ENCODE measurements around the gene MRGPRG. TPM values are rescaled to one million over a fixed set of nuclear protein-coding genes. Genes with fewer than 3 reads are reported as not detected.

Gene MRGPRG
- total and polyA plus RNA-seq, 9 of the 15 experiments (the other 6 are each of a cell fraction or from before 2014, with no cell fraction given): not detected

DNA sequence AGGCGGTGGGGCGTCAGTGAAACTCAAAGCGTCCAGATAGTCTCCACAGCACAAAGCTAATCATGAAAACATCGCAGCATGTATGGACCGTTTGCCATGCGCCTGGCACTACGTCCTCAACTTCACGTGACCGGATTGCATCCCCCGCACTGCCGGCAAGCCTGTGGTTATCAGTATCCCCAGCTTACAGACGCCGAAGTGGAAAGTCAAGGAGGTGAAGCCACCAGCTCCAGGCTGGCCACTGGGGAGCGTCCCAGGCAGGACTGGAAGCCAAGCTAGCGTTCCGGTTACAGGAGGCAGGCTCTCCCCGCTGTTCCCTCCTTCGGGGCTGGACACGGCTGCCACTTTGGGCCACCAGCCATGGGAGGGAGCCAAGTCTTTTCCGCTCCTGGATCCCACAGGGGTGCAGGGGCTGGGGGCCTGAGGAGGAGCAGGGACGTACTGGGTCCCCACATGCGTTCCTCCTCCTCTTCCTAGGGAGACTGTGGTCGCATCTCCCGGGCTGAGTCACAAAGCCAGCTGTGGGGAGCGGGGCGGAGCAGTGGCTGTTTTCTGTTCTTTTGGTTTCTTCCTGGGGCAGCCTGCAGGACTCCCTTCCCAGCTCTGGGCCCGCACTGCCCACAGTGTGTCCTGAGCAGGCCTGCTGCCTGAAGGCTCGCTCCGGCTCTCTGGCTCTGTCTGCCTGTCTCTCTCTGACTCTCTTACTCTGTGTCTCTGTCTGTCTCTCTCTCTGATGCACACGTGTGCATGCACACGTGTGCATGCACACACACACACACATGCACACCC, 49.2 kb downstream of the MRGPRG start (continued):
- TF ChIP-seq RUNX1 (IDR thresholded peaks at IDR 0.05; ENCODE audit: low read depth): no peak
- TF ChIP-seq ILK (tag; IDR thresholded peaks at IDR 0.05; ENCODE audit: borderline replicate concordance, low read depth): no peak
- TF ChIP-seq, protein P1, sequence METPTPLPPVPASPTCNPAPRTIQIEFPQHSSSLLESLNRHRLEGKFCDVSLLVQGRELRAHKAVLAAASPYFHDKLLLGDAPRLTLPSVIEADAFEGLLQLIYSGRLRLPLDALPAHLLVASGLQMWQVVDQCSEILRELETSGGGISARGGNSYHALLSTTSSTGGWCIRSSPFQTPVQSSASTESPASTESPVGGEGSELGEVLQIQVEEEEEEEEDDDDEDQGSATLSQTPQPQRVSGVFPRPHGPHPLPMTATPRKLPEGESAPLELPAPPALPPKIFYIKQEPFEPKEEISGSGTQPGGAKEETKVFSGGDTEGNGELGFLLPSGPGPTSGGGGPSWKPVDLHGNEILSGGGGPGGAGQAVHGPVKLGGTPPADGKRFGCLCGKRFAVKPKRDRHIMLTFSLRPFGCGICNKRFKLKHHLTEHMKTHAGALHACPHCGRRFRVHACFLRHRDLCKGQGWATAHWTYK (CRISPR knock-in tag; IDR thresholded peaks at IDR 0.05): no peak
- no peak for TF ChIP-seq HMG20B (CRISPR knock-in tag; IDR thresholded peaks at IDR 0.05)
- TF ChIP-seq E2F8 (IDR thresholded peaks at IDR 0.05; ENCODE audit: low read depth, partially characterized antibody): peak; percentile 45
- peak; percentile 76 for TF ChIP-seq DMBX1 (CRISPR knock-in tag; IDR thresholded peaks at IDR 0.05; ENCODE audit: borderline replicate concordance)
- TF ChIP-seq MCM7 (IDR thresholded peaks at IDR 0.05): no peak
- no peak for TF ChIP-seq ZHX1 (conservative IDR thresholded peaks at IDR 0.05; ENCODE audit: low read length)
- peak; percentile 52 for TF ChIP-seq SAP30 (IDR thresholded peaks at IDR 0.05; ENCODE audit: borderline replicate concordance, insufficient read depth, low read depth, low read length, poor library complexity, severe bottlenecking)
- peak; percentile 89 for TF ChIP-seq POLR2G (IDR thresholded peaks at IDR 0.05; ENCODE audit: low read depth, low read length)
- TF ChIP-seq SMARCB1 (IDR thresholded peaks at IDR 0.05; ENCODE audit: insufficient read length, low read depth): no peak
- no peak for TF ChIP-seq ZFPM2 (CRISPR knock-in tag; IDR thresholded peaks at IDR 0.05)
- no peak for TF ChIP-seq SFPQ (IDR thresholded peaks at IDR 0.05; ENCODE audit: low read depth, low read length)
- no peak for TF ChIP-seq ZNF589 (CRISPR knock-in tag; IDR thresholded peaks at IDR 0.05; ENCODE audit: low read depth)
- TF ChIP-seq SMARCA5 (IDR thresholded peaks at IDR 0.05): no peak
- no peak for TF ChIP-seq ZNF140 (CRISPR knock-in tag; IDR thresholded peaks at IDR 0.05)

All from K562 (cell line).